ENCODE measurements around the gene GALNT15.

GALNT15 gene

DNA sequence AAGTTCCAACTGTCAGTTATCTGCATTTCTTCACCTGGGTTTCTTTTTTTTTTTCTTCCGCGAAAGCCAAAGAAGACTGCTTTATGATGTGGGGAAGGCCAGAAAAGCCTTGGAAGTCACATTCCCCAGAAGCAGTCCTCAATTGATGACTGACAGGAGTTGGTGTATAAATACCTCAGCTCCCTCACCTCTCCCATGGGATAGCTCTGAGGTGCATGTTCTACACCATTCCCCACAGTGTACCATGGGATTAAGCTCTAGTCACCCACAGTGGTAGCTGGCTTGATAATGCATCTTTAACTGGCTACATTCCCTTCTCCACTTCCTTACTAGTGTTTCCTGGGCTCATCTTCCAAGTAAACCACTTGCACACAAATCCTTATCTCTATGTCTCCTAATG is 59.8 kb downstream of the GALNT15 start:
- DNase-seq: no peak

DNA sequence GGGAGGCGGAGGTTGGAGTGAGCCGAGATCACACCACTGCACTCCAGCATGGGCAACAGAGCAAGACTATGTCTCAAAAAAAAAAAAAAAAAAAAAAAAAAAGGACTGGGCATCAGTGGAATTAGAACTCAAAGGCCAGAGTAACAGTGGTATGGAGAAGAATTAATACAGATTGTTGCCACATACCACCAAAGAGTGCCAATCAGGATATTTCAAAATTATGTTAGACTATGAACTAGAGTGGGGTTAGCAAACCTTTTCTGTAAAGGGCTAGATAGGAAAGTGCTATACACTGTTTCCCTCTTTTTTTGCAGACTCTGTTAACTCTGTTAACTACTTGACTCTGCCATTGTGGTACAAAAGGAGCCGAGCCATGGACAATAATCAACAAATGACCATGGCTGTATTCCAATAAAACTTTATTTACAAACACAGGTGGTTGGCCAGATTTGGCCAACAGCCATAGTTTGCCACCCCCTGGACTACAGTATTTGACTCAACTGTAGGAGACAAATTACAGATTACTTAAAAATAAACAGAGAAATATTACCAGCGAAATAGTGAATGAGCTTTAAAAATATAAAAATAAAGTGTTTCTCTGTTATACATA is 61.7 kb downstream of the GALNT15 start:
- no peak for DNase-seq

DNA sequence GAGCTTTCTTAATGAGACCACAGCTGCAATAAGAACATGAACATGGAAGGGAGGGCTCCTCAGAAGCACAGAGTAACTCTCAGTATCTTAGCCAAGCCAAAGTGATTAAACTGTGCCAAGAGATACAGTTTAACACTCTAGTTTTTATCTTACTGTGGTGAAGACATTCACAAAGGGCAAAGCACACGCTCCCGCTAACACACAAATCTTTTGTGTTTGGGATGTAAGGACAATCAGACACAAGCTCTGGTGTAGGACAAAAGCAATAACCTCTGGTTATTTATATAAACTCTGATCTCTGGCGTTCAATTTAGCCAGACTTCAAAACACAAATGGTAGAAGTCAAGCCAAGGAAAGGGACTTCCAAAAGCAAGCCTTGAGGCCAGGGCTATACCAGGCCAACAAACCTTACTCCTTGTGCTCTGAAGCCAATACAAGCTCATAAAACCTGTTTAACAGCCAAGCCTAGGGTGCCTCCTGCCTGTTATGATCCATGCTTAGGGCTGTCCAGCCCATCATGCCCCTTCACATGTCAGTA is 62.4 kb downstream of the GALNT15 start:
- no peak for DNase-seq

DNA sequence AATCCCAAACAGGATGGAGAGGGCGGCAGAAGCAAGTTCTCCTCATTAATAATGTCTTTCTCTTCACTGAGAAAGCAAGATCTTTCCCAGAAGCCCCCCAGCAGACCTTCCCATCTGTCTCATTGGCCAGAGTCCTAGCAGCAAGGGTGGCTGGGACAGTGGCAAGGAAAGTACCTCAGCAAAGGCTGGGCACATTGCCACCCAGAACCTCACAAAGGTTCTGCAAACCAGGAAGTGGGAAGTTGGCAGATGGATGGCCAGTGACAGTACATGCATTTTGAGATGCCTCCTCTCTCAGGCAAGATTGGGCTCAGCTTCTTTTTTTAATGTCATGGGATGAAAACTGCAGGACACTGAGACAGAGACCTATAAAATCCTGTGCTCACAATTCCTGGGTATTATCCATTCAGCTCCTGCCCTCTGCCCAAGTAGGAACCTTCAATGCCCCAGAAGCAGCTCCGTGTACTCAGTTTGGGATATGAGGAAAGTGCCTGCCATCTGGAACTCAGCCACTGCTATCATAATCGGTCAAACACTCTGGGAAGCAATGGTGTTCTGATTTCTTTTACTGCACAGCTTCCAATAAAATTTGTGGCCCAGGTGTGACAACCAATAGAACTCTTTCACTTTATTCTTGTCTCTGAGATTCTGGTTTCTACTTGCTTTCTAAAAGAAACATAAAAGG is 64.7 kb downstream of the GALNT15 start:
- no peak for DNase-seq

DNA sequence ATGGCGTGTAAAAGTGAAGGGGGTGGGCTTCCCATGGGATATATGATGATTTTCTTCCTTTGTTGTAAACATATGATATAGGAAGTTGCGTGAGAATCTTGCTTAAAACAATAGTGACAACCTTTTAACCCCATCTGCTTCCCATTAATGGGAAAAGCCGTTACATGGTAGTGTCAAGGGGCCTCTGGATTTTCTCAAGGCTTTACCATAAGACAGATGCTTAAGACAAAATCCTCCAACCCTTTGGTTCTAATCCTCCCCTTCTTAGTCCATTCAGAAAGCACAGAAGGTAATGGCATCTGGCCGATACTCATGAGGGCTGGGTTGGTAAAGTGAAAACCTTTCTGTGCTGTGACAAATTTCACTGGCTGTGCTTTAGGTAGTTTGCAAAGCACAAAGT is 65.3 kb downstream of the GALNT15 start:
- no peak for DNase-seq

DNA sequence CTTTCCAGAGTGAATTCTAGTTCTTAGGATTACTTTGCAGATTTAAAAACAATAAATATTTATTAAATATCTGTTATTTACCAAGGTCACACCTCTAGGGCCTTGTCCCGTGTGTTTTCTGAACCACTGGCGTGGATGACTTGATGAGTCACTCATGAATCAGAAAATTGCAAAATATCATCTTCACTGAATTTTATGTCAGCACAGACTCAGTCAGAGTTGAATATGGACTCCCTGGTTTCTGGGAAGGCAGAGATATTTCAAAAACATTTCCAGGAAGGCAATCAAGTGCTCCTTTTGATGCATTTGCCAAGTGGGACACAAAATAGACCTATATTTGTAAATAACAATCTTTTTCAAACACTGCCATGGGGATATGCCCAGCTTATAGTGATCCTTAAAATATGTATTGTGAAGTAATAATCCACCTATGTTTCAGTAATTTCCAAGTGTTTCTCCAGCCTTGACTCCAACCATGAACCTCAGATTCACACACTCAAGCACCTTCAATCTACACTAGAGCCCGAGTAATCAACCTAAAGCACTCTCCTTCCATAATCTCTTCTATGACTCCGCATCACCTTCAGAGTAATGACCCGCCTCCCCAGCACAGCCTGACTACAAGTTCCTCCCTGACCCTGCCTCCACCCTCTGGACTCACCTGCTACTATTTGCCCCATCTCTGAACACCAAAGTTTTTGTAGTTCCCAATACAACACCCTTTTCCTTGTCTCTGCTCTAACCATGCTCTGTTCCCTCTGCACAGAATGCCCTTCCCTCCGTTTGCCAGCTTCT is 65.9 kb downstream of the GALNT15 start:
- DNase-seq: no peak

DNA sequence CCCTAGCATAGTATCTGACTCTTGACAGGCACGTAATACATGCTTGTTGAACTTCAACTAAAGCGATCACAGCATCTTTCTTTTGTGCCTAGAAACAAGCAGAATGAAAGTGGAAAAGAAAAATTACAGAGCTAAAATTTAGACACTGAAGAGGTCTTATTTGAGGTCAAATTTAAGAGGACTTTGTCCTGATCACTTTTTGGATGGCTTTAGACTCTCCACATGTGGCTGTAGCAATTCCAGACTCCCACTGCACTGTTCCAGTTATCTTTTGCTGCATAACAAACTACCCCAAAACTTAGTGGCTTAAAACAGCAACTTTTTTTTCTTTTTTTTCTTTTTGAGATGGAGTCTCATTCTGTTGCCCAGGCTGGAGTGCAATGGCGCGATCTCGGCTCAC is 66.7 kb downstream of the GALNT15 start:
- DNase-seq: no peak

DNA sequence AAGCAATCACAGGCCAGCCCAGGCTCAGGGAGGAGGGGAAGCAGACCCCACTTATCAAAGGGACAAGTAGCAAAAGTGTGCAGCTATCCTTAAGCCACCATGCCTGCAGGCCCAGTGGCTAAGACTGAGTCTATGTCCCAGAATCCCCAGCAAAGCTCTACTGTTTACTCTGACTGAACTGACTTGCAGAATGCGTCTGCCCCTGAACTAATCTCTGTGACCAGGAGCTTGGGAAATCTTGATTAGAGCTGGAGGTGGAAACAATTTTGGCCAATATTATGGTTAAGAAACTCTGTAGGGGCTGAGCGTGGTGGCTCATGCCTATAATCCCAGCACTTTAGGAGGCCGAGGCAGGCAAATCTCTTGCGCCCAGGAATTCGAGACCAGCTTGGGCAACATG is 67.7 kb downstream of the GALNT15 start:
- no peak for DNase-seq

DNA sequence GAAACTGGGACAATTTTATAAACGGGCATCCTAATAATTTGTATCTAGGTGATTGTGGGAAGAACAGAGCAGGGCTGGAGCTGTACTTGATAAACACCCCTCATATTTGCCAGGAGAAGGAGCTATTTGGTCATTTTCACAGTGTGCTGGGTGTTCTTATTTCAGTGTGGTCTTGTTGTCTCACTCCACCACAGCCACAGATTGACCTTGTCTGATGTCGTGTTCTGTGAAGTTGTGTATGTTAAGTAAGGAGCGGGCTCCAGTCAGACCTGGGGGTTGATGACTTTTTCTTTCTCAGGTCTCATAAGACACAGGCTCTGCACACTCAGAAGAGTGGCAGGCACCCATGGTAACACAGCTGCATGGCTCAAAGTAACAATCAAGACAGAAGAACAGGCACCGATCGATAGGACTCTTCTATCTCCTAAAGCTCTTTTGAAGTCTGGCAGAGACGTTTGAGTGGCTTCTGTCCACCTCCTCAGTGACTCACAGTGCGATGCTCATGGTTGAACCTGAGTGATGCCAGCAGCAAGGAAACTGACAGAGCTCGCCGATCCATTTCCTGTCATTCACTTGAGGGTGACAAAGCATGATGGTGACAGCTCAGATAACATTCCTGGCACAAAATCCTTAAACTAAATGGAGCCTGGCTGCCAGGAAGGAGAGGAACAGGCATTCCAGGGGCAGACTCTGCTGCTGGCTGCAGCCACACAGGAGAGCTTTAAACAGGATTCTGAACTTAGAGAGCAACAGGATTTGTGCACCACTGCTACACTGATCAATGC is 69.4 kb downstream of the GALNT15 start:
- DNase-seq: no peak

DNA sequence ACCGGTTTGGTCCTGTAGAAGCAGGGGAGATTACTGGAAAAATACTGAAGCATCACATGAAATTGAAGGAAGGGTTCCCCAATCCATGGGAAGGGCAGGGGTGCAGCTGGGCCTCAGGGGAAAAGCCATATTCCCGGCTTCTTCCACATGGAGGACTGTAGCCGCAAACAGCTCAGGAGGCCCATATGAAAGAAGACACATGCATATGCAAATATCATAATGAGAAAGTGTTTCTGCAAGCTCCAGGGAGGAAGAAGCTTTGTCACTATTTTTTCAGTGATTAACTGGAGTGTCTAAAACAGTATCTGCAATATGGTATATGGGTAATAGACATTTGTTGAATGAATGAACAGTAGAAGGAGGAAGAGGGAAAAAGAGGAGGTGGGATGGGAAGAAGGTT is 71.1 kb downstream of the GALNT15 start:
- no peak for DNase-seq

DNA sequence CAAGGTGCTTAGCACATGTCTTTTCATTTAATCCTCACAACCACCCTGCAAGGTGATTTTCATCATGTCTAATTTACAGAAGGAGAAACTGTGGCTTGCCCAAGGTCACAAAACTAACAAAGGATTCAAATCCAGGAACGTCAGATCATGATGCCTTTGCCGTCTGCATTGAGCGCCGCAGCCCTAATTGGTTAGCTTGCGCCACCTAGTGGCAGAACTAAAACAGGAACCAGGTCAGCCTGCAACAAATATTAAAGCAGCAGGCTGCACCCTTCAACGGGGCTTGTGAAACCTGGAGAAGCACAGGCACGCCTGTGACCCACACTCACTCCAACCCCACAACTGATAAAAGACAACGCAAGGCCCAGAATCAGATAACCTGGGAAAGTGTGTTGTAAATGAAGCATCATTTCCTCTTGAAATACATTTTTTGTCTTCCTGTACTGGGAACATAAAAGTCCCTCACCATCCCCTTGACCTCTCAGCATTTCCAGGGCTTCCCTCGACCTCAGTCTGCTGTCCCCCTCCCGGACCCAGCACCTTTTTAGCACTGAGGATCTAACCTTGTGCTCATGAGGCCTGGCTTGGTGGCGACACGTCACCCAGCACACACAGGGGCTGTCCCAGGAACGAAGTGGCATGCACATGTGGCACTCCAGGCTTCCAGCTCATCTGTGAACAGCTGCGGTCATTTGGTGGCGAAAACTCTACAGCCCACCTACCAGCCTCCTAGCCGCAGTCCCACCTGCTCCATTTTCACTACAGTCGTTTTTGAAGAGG is 73.0 kb downstream of the GALNT15 start:
- peak; percentile 69 to 83 for DNase-seq

DNA sequence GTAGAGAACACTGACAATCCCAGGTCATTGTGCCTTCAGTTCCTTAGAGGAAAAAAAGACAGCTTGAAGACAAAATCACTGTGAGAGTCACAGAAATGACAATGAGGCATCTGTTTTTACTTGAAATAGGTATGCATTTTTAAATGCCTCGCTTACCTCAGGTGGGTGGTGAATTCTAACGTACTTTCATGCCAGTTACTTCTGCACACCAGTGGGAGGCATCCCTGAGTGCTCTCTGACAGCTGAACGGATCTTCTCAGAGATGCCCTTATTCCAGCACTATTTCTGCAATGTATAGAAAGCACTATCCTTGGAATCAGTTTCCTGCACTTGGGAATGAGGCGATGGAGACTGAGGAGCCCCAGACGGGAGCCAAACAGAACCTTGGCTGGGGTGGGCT is 74.1 kb downstream of the GALNT15 start:
- DNase-seq: no peak

DNA sequence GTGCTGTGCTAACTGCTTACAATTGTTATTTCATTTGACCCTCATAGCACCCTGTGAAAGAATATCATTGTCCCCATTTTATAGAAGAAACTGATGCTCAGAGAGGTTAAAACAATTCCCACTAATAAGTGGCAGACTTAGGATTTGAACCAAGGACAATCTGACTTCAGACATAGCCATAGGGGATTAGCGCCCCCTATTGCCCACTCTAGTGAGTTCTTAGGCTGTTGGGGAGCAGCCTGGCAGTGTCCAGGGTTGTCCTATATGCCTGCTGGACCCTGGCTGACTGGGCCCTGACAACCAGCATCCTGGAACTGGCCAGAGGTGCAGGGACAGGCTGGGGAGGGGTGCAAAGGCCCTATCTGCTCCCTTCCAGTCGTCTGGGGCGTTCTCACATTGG is 74.9 kb downstream of the GALNT15 start:
- no peak for DNase-seq

DNA sequence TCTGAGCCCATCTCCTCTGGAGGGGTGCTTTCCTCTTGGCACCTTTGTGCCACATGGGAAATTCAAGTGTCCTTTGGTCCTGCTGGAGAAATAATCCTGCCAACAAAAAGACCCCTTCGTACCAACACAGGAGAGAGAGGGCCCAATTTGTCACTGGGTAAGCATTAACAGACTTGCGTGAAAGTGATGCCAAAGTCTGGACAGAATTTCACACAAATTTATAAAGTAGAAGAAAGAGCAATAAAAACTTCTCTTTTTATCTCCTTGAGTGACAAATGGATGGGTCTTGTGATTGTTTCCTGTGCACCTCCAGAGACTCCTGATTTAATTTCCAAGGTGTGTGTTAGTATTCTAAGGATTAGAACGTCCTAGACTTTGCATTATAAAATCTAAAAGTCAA is 75.4 kb downstream of the GALNT15 start:
- DNase-seq: no peak

DNA sequence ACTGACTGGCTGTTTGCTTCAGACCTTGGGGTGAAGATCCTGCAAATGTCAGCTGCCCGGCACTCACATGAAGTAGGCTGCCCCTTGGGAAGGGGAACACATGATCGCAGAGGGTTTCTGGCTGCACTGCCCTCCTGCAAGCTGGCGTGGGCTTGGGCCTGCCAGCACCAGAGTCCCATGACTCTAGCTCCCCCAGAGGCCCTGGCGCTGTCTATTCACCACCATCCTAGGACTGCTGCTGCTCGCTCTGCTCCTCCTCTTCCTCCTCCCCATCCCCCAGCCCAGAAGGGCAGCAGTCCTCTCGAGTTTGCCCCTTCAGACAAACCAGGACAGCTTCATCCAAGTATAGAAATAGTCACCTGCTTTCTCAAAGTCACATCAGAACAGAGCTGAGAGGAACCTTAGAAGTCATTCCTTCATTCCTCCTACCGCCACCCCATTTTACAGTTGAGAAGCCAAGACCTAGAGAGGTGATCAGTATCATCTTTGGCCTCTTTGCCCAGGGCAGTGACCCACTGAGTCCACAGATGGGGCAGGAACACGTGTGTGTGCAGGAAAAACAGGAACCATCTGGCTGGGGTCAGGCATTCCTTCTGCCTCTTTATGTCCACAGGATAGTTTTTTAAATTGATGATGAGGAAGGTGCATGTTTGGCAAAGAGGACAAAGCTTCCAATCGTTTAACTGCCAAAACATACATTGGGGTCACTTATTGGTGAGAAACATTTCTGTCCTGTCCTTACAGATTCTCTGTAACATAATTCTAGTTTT is 77.0 kb downstream of the GALNT15 start:
- no peak for DNase-seq

DNA sequence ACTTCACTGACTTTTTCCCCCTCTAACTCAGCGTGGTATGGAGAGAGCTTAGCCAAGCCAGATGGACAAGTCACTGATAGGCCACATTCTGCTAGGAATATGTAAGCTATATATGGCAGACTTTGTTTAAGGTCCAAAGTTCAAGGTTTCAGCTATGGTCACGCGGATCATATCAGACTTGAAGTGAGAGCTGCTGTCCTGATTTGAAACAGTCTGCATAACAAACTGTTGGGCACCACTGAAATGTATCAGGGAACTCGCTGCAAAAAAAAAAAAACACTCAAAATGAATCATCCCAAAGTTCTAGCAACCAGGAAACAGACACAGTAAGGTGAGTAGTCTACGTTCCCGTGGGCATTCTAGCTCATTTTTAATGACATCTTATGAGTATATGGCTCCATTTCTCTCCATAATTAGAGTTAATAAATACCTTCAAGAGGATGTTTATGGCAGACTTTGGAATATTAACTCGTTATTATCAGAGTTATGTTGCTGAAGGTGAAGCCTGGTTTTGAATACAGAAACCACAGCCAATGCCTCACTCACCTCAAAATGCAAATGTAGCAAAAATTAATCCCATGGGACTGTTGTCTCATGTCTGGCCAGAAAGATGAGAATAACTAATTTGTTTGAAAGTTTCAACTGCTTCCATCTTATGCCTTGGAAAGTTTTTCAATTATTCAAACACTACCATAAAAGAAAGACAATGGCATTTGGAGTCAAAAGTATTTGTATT is 77.9 kb downstream of the GALNT15 start:
- DNase-seq: no peak

DNA sequence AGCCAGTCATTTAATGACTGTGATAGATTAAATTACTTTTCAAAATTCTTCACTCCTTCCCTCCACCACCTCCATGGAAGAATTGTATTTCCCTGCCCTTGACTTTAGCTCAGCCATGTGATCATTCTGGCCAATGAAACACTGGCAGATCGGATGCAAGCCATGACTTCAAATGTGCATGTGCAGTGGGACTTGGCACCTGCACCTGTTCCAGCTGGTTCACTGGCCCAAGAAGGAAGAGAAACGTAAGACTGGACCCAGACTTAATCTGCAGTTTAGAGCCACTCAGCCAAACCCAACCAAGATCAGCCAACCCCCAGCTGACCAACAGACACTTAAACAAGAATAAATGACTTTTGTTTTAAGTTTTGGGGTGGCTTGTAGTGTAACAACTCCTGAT is 78.5 kb downstream of the GALNT15 start:
- no peak for DNase-seq

DNA sequence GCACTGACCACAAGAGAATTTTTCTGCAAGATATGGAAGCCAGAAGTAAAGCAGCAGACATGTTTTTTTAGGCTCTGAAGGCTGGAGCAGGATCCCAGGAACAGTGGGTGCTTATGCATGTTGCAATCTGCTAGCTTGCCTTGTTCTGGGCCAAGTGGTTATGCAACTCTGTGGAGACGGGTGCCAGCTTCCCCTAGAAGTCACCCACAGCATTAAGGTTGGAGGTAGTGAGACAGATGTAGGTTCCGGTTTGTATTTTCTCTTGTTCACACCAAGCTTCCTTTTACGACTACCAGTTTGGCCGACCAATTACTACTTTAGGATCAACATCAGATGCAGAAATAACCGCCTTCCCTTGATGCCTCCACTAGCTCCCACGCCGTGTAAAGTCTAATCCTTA is 79.1 kb downstream of the GALNT15 start:
- DNase-seq: peak in 1 of 2 donors; percentile 58

DNA sequence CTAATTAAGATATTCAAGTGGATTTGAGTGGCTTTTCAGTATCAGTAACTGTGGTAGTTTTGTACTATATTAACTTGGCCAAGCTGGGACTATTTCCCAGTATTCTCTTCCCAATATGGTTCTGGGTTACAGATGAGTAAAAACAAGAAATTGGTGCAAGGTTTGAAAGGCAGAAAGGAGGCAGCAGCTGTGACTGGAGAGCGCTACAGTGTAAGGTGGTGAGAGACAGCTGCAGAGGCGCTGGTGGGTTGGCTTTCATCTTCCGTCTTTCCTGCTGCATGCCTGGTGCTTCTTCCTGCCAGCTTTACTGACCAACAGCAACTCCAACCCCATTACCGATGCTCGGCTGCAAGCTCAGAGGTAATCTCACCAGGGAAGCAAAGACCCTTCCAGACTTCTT is 80.4 kb downstream of the GALNT15 start:
- no peak for DNase-seq

DNA sequence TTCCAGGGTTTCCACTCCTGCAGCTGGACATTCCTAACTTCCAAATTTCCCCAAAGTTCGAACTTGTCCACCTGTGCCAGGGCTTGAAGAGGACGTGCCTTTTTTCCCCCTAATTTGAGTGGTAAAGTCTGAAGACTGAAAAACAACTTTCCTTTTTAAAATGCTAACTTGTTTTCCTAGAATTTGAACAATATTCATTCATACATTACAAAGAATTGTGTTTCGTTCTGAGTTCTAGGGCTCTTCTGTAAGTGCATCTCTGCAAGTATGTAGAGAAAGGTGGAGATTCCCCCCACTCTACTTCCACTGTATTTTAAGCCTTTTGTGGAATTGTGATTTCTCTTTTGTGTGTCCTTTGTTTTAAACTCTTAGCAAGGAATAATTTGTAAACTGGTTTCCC is 80.8 kb downstream of the GALNT15 start:
- DNase-seq: no peak

DNA sequence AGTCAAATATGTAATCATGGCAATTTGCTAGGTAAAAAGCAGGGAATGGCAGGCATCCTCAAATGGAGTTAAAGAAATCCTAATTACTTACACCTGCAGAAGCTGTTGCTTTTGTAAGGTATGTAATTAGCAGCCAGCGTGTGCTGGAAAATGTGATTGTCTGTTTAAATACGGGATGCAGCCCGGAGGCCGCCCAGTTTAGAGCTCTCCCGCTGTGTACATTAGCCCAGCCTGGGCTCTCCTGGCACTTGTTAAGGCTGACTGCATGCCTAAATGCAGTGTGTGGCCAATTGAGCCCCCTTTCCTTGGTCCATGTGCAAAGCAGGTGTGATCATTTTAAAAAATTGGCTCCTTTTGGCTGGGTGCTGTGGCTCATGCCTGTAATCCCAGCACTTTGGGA is 81.2 kb downstream of the GALNT15 start:
- no peak for DNase-seq
